Activated T-cell treated with anti-CD3 and anti-CD28 coated beads for 24 hours (primary cell): ENCODE measurements around the gene MUC13.

Source experiments
- DNase-seq: peaks from one replicate; pipeline ENCODE4 v3.0.0-alpha.2; 2020; ENCODE audit warnings: low read depth

Gene MUC13

GRCh38 chr3:124877674-124878073, 56.9 kb downstream of the MUC13 start:
- no peak for DNase-seq

- no peak for DNase-seq
Observed at GRCh38 chr3:124876401-124876878, 58.1 kb downstream of the MUC13 start.

GRCh38 chr3:124873226-124873625, 61.3 kb downstream of the MUC13 start:
- DNase-seq = no peak

GRCh38 chr3:124867511-124867910, 67.0 kb downstream of the MUC13 start:
- no peak for DNase-seq

GRCh38 chr3:124862006-124862405, 72.5 kb downstream of the MUC13 start:
- DNase-seq = no peak

GRCh38 chr3:124861041-124861440, 73.5 kb downstream of the MUC13 start:
- DNase-seq = no peak

GRCh38 chr3:124860599-124860998, 74.0 kb downstream of the MUC13 start:
- no peak for DNase-seq

GRCh38 chr3:124859025-124859424, 75.5 kb downstream of the MUC13 start:
- no peak for DNase-seq

- DNase-seq = no peak
Observed at GRCh38 chr3:124858275-124858674, 76.3 kb downstream of the MUC13 start.

- no peak for DNase-seq
Observed at GRCh38 chr3:124856677-124857076, 77.9 kb downstream of the MUC13 start.
